GM21381 (cell line): ENCODE results near the gene LPIN1.
"Not testable (repeated sequence)": the region's sequence is repeated elsewhere in the genome, so short reads cannot be mapped to it uniquely, and the experiment has no call there.

Experiments
- ATAC-seq: cut with Tn5 transposase; IDR thresholded peaks from one replicate; pipeline ENCODE4 v1.9.1; 2021; ENCODE audit warnings: mild to moderate bottlenecking, moderate library complexity; ENCODE audit not compliant: unreplicated experiment

LPIN1 gene

GRCh38 chr2:11759182-11759975, 12.9 kb downstream of the LPIN1 start:
- ATAC-seq, result not testable (repeated sequence)

GRCh38 chr2:11761259-11761658, 14.8 kb downstream of the LPIN1 start:
- no peak for ATAC-seq

GRCh38 chr2:11762031-11762430, 15.6 kb downstream of the LPIN1 start:
- ATAC-seq, result no peak

- ATAC-seq, result no peak
These were observed 16.5 kb downstream of the LPIN1 start for GRCh38 chr2:11762799-11763461.

GRCh38 chr2:11764359-11764758, 17.9 kb downstream of the LPIN1 start:
- ATAC-seq, result no peak

- no peak for ATAC-seq
These were observed 18.5 kb downstream of the LPIN1 start for GRCh38 chr2:11764920-11765319.

GRCh38 chr2:11765501-11765900, 19.1 kb downstream of the LPIN1 start:
- ATAC-seq, result no peak

- no peak for ATAC-seq
These were observed 19.6 kb downstream of the LPIN1 start for GRCh38 chr2:11766016-11766415.

GRCh38 chr2:11767779-11768178, 21.3 kb downstream of the LPIN1 start:
- ATAC-seq, result no peak

- no peak for ATAC-seq
These were observed 22.5 kb downstream of the LPIN1 start for GRCh38 chr2:11768946-11769345.

GRCh38 chr2:11769516-11769915, 23.1 kb downstream of the LPIN1 start:
- no peak for ATAC-seq

- no peak for ATAC-seq
These were observed 24.2 kb downstream of the LPIN1 start for GRCh38 chr2:11770531-11771188.

GRCh38 chr2:11771971-11772615, 25.7 kb downstream of the LPIN1 start:
- ATAC-seq, result no peak

GRCh38 chr2:11773111-11773510, 26.7 kb downstream of the LPIN1 start:
- no peak for ATAC-seq

- no peak for ATAC-seq
These were observed 27.5 kb downstream of the LPIN1 start for GRCh38 chr2:11773747-11774525.

GRCh38 chr2:11774600-11774999, 28.2 kb downstream of the LPIN1 start:
- no peak for ATAC-seq

GRCh38 chr2:11775384-11775783, 29.0 kb downstream of the LPIN1 start:
- peak; percentile 85 for ATAC-seq

GRCh38 chr2:11777066-11777782, 30.8 kb downstream of the LPIN1 start:
- no peak for ATAC-seq

GRCh38 chr2:11777886-11778415, 31.5 kb downstream of the LPIN1 start:
- no peak for ATAC-seq

- no peak for ATAC-seq
These were observed 32.0 kb downstream of the LPIN1 start for GRCh38 chr2:11778416-11778815.
